SU-DHL-6 (cell line): ENCODE data around the gene FERMT2.

Source experiments
- EZH2phosphoT487 ChIP-seq: fragments of 200-600 bp; sonication (generic), shearing (Covaris generic); conservative IDR thresholded peaks from 2 replicates; pipeline ENCODE4 v1.6.1; 2018; ENCODE audit warnings: mild to moderate bottlenecking, antibody characterized with exemption, low read length, moderate library complexity, mixed read lengths
- TF ChIP-seq, protein P1 (sequence below): fragments of 200-600 bp; sonication (generic); IDR thresholded peaks from one replicate; pipeline ENCODE4 v1.5.1; 2017; ENCODE audit warnings: antibody characterized with exemption, mild to moderate bottlenecking, low read length, moderate library complexity; ENCODE audit not compliant: insufficient read depth, poor library complexity, severe bottlenecking

DNA sequence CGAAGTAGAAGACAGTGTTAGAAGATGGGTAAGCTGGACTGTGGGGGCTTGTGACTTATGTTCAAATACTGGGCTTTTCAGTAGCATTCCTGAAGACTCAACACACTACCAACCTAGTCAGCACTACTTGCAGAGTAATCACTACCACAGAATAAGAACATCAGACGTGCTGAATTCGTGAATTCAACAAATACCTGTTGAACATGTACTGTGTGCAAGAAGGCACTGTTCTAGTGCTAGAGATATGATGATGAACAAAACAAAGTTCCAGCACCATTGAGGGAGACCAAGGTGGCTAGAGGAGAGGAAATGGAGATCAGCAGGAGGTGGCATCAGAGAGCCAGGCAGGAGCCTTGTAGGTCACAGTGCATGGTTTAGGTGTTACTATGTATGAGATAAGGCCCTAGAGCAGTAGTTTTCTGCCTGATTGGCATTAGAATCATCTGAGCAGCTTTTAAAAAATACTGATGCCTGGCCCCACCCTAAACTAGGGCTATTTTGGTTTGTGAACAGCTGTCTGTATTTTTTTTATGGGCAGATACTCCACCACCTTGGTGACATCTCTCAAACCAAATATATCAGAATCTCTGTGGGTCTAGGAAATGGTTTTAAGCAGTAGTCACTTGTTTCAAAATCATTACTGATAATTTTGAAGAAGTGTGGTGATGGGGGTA lies 26.8 kb downstream of the FERMT2 start:
- TF ChIP-seq, protein P1, sequence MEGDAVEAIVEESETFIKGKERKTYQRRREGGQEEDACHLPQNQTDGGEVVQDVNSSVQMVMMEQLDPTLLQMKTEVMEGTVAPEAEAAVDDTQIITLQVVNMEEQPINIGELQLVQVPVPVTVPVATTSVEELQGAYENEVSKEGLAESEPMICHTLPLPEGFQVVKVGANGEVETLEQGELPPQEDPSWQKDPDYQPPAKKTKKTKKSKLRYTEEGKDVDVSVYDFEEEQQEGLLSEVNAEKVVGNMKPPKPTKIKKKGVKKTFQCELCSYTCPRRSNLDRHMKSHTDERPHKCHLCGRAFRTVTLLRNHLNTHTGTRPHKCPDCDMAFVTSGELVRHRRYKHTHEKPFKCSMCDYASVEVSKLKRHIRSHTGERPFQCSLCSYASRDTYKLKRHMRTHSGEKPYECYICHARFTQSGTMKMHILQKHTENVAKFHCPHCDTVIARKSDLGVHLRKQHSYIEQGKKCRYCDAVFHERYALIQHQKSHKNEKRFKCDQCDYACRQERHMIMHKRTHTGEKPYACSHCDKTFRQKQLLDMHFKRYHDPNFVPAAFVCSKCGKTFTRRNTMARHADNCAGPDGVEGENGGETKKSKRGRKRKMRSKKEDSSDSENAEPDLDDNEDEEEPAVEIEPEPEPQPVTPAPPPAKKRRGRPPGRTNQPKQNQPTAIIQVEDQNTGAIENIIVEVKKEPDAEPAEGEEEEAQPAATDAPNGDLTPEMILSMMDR, result no peak
- TF ChIP-seq EZH2phosphoT487, result no peak
